Fibroblast of gingiva (primary cell): ENCODE measurements around the gene CCDC174.
"Not testable (repeated sequence)": the region's sequence is repeated elsewhere in the genome, so short reads cannot be mapped to it uniquely, and the experiment has no call there.

ENCODE experiments used
- DNase-seq: peaks from one replicate; pipeline ENCODE4 v3.0.0-alpha.2; 2011; ENCODE audit warnings: low read depth

Gene CCDC174

GRCh38 chr3:14651440-14652251, at the start of gene CCDC174:
Gene CCDC174, plus strand, starts transcription at chr3:14651762. Its CDS starts 75 bp downstream, at chr3:14651837.
- peak; percentile 100 for DNase-seq

- no peak for DNase-seq
Observed at GRCh38 chr3:14602006-14602803, 49.4 kb upstream of the CCDC174 start.

- DNase-seq, result no peak
Observed at GRCh38 chr3:14602804-14603644, 48.5 kb upstream of the CCDC174 start.

GRCh38 chr3:14605067-14605466, 46.5 kb upstream of the CCDC174 start:
- no peak for DNase-seq

GRCh38 chr3:14605744-14606143, 45.8 kb upstream of the CCDC174 start:
- no peak for DNase-seq

- DNase-seq, result no peak
Observed at GRCh38 chr3:14606669-14607339, 44.8 kb upstream of the CCDC174 start.

GRCh38 chr3:14608298-14608697, 43.3 kb upstream of the CCDC174 start:
- no peak for DNase-seq

GRCh38 chr3:14609058-14609457, 42.5 kb upstream of the CCDC174 start:
- DNase-seq, result not testable (repeated sequence)

GRCh38 chr3:14609506-14609905, 42.1 kb upstream of the CCDC174 start:
- DNase-seq, result no peak

GRCh38 chr3:14609941-14610340, 41.6 kb upstream of the CCDC174 start:
- DNase-seq, result no peak

GRCh38 chr3:14614189-14614588, 37.4 kb upstream of the CCDC174 start:
- no peak for DNase-seq

- no peak for DNase-seq
Observed at GRCh38 chr3:14614862-14615261, 36.7 kb upstream of the CCDC174 start.

GRCh38 chr3:14616606-14617507, 34.7 kb upstream of the CCDC174 start:
- DNase-seq, result no peak

GRCh38 chr3:14617508-14618023, 34.0 kb upstream of the CCDC174 start:
- DNase-seq, result no peak

- no peak for DNase-seq
Observed at GRCh38 chr3:14619605-14620004, 32.0 kb upstream of the CCDC174 start.

GRCh38 chr3:14620512-14620911, 31.1 kb upstream of the CCDC174 start:
- DNase-seq, result no peak

- DNase-seq, result no peak
Observed at GRCh38 chr3:14621093-14621492, 30.5 kb upstream of the CCDC174 start.

GRCh38 chr3:14622368-14622767, 29.2 kb upstream of the CCDC174 start:
- no peak for DNase-seq

- DNase-seq, result no peak
Observed at GRCh38 chr3:14623569-14624051, 28.0 kb upstream of the CCDC174 start.

- DNase-seq, result no peak
Observed at GRCh38 chr3:14624498-14624897, 27.1 kb upstream of the CCDC174 start.
